GM12891 (cell line): ENCODE data around the gene B4GALT3.
A peak's percentile ranks its signal among the peaks of the same experiment; 100 is the strongest.

Experiments used
- DNase-seq: peaks from one replicate; pipeline ENCODE4 v3.0.0; 2011; ENCODE audit warnings: low spot score; ENCODE audit not compliant: insufficient read length
- FAIRE-seq: peaks from 2 replicates; lab custom pipeline; 2011; peaks lifted over from hg19 to GRCh38; lab: Jason Lieb, UNC
- PAX5 ChIP-seq: IDR thresholded peaks from 2 replicates; pipeline ENCODE4 v1.6.1; 2011; ENCODE audit warnings: low read length, moderate library complexity, mild to moderate bottlenecking; ENCODE audit not compliant: insufficient read depth, severe bottlenecking
- POLR2A ChIP-seq: IDR thresholded peaks from 2 replicates; pipeline ENCODE4 v1.6.1; 2011; ENCODE audit warnings: low read depth, low read length, control low read depth
- POLR2AphosphoS5 ChIP-seq: IDR thresholded peaks from 2 replicates; pipeline ENCODE4 v1.6.1; 2011; ENCODE audit warnings: low read depth, low read length, control low read depth
- POU2F2 ChIP-seq: IDR thresholded peaks from 2 replicates; pipeline ENCODE4 v1.6.1; 2011; ENCODE audit warnings: low read depth, mild to moderate bottlenecking, control low read depth, low read length, moderate library complexity
- SPI1 ChIP-seq: IDR thresholded peaks from 2 replicates; pipeline ENCODE4 v1.6.1; 2011; ENCODE audit warnings: low read depth, low read length, control low read depth
- TAF1 ChIP-seq: IDR thresholded peaks from 2 replicates; pipeline ENCODE4 v1.6.1; 2011; ENCODE audit warnings: low read depth, low read length, control low read depth

Gene B4GALT3

GRCh38 chr1:161130266-161130665 lies 47.0 kb downstream of the B4GALT3 start:
- FAIRE-seq (no peak), DNase-seq (no peak)
- no peak for TF ChIP-seq POU2F2
- no peak for TF ChIP-seq TAF1
- TF ChIP-seq PAX5, result no peak
- TF ChIP-seq POLR2A, result no peak
- TF ChIP-seq SPI1, result no peak
- no peak for TF ChIP-seq POLR2AphosphoS5

- TF ChIP-seq POU2F2, result no peak
- no peak for TF ChIP-seq POLR2A
- no peak for TF ChIP-seq POLR2AphosphoS5
- no peak for TF ChIP-seq TAF1
- TF ChIP-seq PAX5, result no peak
- no peak for TF ChIP-seq SPI1
- DNase-seq (no peak), FAIRE-seq (no peak)
Measured at GRCh38 chr1:161128591-161129420, 48.5 kb downstream of the B4GALT3 start.

GRCh38 chr1:161127649-161128048 lies 49.7 kb downstream of the B4GALT3 start:
- FAIRE-seq (no peak), DNase-seq (no peak)
- no peak for TF ChIP-seq POLR2AphosphoS5
- no peak for TF ChIP-seq TAF1
- TF ChIP-seq POU2F2, result no peak
- no peak for TF ChIP-seq SPI1
- TF ChIP-seq PAX5, result no peak
- TF ChIP-seq POLR2A, result no peak

- TF ChIP-seq POLR2AphosphoS5 (no peak), SPI1 (no peak), TAF1 (no peak), POU2F2 (no peak), PAX5 (no peak), POLR2A (no peak)
- no peak for FAIRE-seq
Measured at GRCh38 chr1:161122967-161123366, 54.3 kb downstream of the B4GALT3 start.

GRCh38 chr1:161121834-161122233 lies 55.5 kb downstream of the B4GALT3 start:
- DNase-seq, result no peak
- FAIRE-seq, result no peak
- peak; percentile 45; the same call in 1 of the 2 replicates for TF ChIP-seq SPI1
- no peak for TF ChIP-seq POU2F2

More at GRCh38 chr1:161122967-161123366, 54.3 kb downstream of the B4GALT3 start:
- DNase-seq, result no peak
